HepG2 (cell line): ENCODE results near the gene GCG. TPM values are rescaled to one million over a fixed set of nuclear protein-coding genes. Genes with fewer than 3 reads are reported as not detected.

Source experiments
- AFF4 ChIP-seq: sonication (generic); formaldehyde crosslinking; IDR thresholded peaks from 2 replicates; pipeline ENCODE4 v1.4.0; 2020; ENCODE audit warnings: missing genetic modification reagents
- FOXA1 ChIP-seq, 2 experiments: fragments of 450-650 bp in 1 of 2; sonication (generic) in 1 of 2; formaldehyde crosslinking in 1 of 2; IDR thresholded peaks; 2 replicates each; pipeline versions ENCODE4 v1.4.0 to v1.6.1; 2016 to 2020; ENCODE audit warnings: missing genetic modification reagents in 1 of 2
- FOXO1 ChIP-seq: sonication (generic); formaldehyde crosslinking; IDR thresholded peaks from 2 replicates; pipeline ENCODE4 v1.4.0; 2020; ENCODE audit warnings: missing genetic modification reagents
- MAFK ChIP-seq, 2 experiments: IDR thresholded peaks in 1 of 2; conservative IDR thresholded peaks in 1 of 2; 2 replicates each; pipeline ENCODE4 v1.6.1; 2011; ENCODE audit warnings: improper control_type of control experiment in 2 of 2, low read length in 2 of 2
- NR2C2 ChIP-seq: sonication (generic); formaldehyde crosslinking; IDR thresholded peaks from 2 replicates; pipeline ENCODE4 v1.4.0; 2020; ENCODE audit warnings: missing genetic modification reagents, mild to moderate bottlenecking, moderate library complexity, borderline replicate concordance
- PHF8 ChIP-seq: sonication (generic); formaldehyde crosslinking; IDR thresholded peaks from 2 replicates; pipeline ENCODE4 v1.5.0; 2020; ENCODE audit warnings: missing genetic modification reagents
- SIN3B ChIP-seq: fragments of 150-350 bp; IDR thresholded peaks from 2 replicates; pipeline ENCODE4 v1.6.1; 2014; ENCODE audit warnings: low read length
- SP140L ChIP-seq: sonication (generic); formaldehyde crosslinking; IDR thresholded peaks from 2 replicates; pipeline ENCODE4 v1.4.0; 2020; ENCODE audit warnings: missing genetic modification reagents, borderline replicate concordance
- TBX3 ChIP-seq: fragments of 450-650 bp; IDR thresholded peaks from 2 replicates; pipeline ENCODE4 v1.6.1; 2017; ENCODE audit warnings: antibody characterized with exemption, mild to moderate bottlenecking, inconsistent platforms, borderline replicate concordance
- TOE1 ChIP-seq: sonication (generic); formaldehyde crosslinking; IDR thresholded peaks from 2 replicates; pipeline ENCODE4 v1.4.0; 2020; ENCODE audit warnings: mild to moderate bottlenecking, missing genetic modification reagents
- UBTF ChIP-seq: sonication (generic); formaldehyde crosslinking; IDR thresholded peaks from 2 replicates; pipeline ENCODE4 v1.4.0; 2020; ENCODE audit warnings: mild to moderate bottlenecking, missing genetic modification reagents
- ZC3H4 ChIP-seq: sonication (generic); formaldehyde crosslinking; IDR thresholded peaks from 2 replicates; pipeline ENCODE4 v1.4.0; 2020; ENCODE audit warnings: missing genetic modification reagents, borderline replicate concordance
- ZGPAT ChIP-seq: IDR thresholded peaks from 2 replicates; pipeline ENCODE4 v1.6.1; 2016; ENCODE audit warnings: mild to moderate bottlenecking
- ZNF12 ChIP-seq: sonication (generic); formaldehyde crosslinking; IDR thresholded peaks from 2 replicates; pipeline ENCODE4 v1.5.0; 2020; ENCODE audit warnings: missing genetic modification reagents
- ZNF672 ChIP-seq: sonication (generic); formaldehyde crosslinking; IDR thresholded peaks from 2 replicates; pipeline ENCODE4 v1.8.1; 2022; ENCODE audit warnings: missing genetic modification reagents
- ZNF674 ChIP-seq: sonication (generic); formaldehyde crosslinking; IDR thresholded peaks from 2 replicates; pipeline ENCODE4 v1.5.0; 2020; ENCODE audit warnings: low read depth, mild to moderate bottlenecking, missing genetic modification reagents
- ZNF749 ChIP-seq: sonication (generic); formaldehyde crosslinking; IDR thresholded peaks from 2 replicates; pipeline ENCODE4 v1.8.0; 2022; ENCODE audit warnings: mild to moderate bottlenecking, missing genetic modification reagents, moderate library complexity, borderline replicate concordance
- ZNF75D ChIP-seq: sonication (generic); formaldehyde crosslinking; IDR thresholded peaks from 2 replicates; pipeline ENCODE4 v1.8.1; 2023; ENCODE audit warnings: missing genetic modification reagents, mild to moderate bottlenecking, borderline replicate concordance
- ZNF782 ChIP-seq: sonication (generic); formaldehyde crosslinking; IDR thresholded peaks from 2 replicates; pipeline ENCODE4 v1.4.0; 2020; ENCODE audit warnings: missing genetic modification reagents, mild to moderate bottlenecking, borderline replicate concordance
- polyA plus RNA-seq, 8 experiments: library from polyadenylated mRNA; depleted of rRNA in 3 of 8; stranded (reverse) in 7 of 8; unstranded in 1 of 8; fragments of >200 nt; fragmentation: Illumina TruSeq in 4 of 8; extraction: Trizol in 4 of 8; gene quantifications; 2 replicates each; pipeline versions ENCODE4 v1.2.1 to v1.2.3, GENCODE V29; 2011 to 2016; ENCODE audit warnings: low read depth in 4 of 8, missing spikeins in 1 of 8, mixed read lengths in 1 of 8; ENCODE audit not compliant: insufficient read depth in 1 of 8
- total RNA-seq, 5 experiments: library from RNA; depleted of rRNA; stranded (reverse); fragments of >200 nt; fragmentation: Illumina TruSeq; extraction: Trizol; gene quantifications; 2 replicates each; pipeline ENCODE4 v1.2.3, GENCODE V29; 2016; ENCODE audit warnings: low read depth in 1 of 5
- TF ChIP-seq, protein P1 (sequence below): sonication (generic); formaldehyde crosslinking; IDR thresholded peaks from 2 replicates; pipeline ENCODE4 v1.5.1; 2020; ENCODE audit warnings: mild to moderate bottlenecking, missing genetic modification reagents

GCG gene
- total and polyA plus RNA-seq, 2 of the 13 experiments (the other 11 are each of a cell fraction or from before 2014, with no cell fraction given), result not detected

DNA sequence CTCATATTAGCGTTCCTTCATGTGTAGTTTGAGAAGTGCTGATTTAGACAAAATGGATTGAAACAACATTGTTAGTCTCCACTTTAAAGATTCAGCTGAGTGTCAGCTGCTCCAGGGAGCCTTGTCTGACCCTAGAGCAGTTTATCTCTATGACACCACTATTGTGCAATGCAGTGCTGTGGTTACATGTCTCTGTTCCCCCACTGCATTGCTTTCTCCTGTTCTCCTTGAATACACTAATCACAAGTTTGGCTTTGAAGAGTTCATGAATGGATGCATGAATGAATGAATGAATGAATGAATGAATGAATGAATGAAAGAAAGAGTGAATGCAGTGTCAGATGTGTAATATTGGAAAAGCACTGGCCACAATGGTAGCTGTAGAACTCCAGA lies 38.3 kb downstream of the GCG start (continued):
- TF ChIP-seq ZGPAT (CRISPR knock-in tag) (0 out of 2 replicates have a peak, but pooled peaks have one; percentile 42), ZNF782 (no peak), MAFK (conservative IDR thresholded peaks at IDR 0.05 in 1 of 2, IDR thresholded peaks at IDR 0.05 in 1 of 2; ENCODE audit: low read length in 2 of 2) (peak; percentile 85 to 89), PHF8 (CRISPR knock-in tag) (no peak), ZNF672 (CRISPR knock-in tag) (no peak), ZNF75D (no peak), FOXA1 (IDR thresholded peaks at IDR 0.05) (no peak), FOXA1 (CRISPR knock-in tag; IDR thresholded peaks at IDR 0.05) (peak; percentile 67), TBX3 (no peak), SP140L (CRISPR knock-in tag) (peak; percentile 45; the same call in 1 of the 2 replicates), ZNF674 (CRISPR knock-in tag) (no peak), TOE1 (CRISPR knock-in tag) (no peak; the same call in 1 of the 2 replicates), FOXO1 (peak; percentile 91), UBTF (CRISPR knock-in tag) (no peak), ZC3H4 (CRISPR knock-in tag) (no peak), ZNF749 (no peak), AFF4 (CRISPR knock-in tag) (no peak), ZNF12 (CRISPR knock-in tag) (peak; percentile 82), NR2C2 (CRISPR knock-in tag) (peak; percentile 73), SIN3B (no peak)
- TF ChIP-seq, protein P1, sequence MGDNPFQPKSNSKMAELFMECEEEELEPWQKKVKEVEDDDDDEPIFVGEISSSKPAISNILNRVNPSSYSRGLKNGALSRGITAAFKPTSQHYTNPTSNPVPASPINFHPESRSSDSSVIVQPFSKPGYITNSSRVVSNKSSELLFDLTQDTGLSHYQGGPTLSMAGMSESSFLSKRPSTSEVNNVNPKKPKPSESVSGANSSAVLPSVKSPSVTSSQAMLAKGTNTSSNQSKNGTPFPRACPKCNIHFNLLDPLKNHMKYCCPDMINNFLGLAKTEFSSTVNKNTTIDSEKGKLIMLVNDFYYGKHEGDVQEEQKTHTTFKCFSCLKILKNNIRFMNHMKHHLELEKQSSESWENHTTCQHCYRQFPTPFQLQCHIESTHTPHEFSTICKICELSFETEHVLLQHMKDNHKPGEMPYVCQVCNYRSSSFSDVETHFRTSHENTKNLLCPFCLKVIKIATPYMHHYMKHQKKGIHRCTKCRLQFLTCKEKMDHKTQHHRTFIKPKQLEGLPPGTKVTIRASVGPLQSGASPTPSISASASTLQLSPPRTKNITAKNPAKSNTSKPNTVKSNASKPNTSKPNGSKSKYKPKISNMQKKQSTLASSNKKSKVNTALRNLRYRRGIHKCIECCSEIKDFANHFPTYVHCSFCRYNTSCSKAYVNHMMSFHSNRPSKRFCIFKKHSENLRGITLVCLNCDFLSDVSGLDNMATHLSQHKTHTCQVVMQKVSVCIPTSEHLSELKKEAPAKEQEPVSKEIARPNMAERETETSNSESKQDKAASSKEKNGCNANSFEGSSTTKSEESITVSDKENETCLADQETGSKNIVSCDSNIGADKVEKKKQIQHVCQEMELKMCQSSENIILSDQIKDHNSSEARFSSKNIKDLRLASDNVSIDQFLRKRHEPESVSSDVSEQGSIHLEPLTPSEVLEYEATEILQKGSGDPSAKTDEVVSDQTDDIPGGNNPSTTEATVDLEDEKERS (CRISPR knock-in tag), result peak; percentile 1; the same call in 1 of the 2 replicates
